ENCODE data around the gene BUB1B.

- no peak for TF ChIP-seq POLR2A (IDR thresholded peaks at IDR 0.05; ENCODE audit: low read depth, low read length)
- TF ChIP-seq POLR2AphosphoS5 (IDR thresholded peaks at IDR 0.05; ENCODE audit: low read depth, low read length) = no peak
Measured at GRCh38 chr15:40264321-40265153, 103.7 kb downstream of the BUB1B start.

Measured in GM12891 (cell line).